Epidermal melanocyte (primary cell): ENCODE measurements around the gene GNGT2.
"Not testable (repeated sequence)": the region's sequence is repeated elsewhere in the genome, so short reads cannot be mapped to it uniquely, and the experiment has no call there.

Experiments used
- DNase-seq: peaks from one replicate; pipeline ENCODE4 v3.0.0; 2011; ENCODE audit warnings: low spot score; ENCODE audit not compliant: insufficient read length

The GNGT2 gene

DNA sequence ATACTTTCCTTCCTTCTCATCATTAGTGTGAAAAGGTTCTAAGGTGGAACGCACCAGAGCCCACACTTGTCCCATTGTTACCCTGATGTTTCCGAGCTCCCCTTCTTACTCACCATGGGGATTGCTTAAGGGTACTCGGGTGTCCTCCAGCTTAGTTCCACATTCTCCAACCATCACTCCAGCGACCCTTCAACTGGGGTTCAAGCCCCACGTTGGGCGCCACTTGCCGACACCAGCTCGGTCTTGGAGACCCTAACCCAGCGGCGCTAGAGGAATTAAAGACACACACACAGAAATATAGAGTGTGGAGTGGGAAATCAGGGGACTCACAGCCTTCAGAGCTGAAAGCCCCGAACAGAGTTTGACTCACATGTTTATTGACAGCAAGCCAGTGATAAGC, 34.4 kb downstream of the GNGT2 start:
- DNase-seq, result not testable (repeated sequence)

DNA sequence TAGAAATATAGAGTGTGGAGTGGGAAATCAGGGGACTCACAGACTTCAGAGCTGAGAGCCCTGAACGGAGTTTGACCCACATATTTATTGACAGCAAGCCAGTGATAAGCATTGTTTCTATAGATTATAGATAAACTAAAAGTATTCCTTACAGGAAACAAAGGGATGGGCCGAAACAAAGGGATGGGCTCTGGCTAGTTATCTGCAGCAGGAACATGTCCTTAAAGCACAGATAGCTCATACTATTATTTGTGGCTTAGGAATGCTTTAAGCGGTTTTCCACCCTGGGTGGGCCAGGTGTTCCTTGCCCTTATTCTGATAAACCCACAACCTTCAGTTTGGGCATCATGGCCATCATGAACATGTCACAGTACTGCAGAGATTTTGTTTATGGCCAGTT, 39.7 kb downstream of the GNGT2 start:
- not testable (repeated sequence) for DNase-seq

DNA sequence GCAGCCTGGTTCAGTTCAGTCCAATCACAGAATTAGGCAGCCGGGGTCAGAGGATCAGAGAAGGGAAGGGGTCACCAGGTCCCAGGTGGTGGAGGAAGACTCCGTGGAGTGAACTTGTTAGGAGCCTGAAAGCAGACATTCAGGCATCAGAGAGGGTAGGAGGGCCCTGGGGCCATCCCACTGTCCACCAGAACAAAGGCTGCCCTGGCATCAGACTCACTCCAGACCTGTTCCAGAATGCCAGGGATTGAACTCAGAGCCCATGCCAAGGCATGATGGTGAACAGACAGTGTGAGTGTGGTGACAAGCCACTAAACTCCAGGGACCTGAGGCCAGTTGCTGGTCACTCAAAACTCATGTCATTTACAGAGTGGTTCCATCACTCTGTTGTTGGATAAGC, 40.2 kb downstream of the GNGT2 start:
- no peak for DNase-seq

DNA sequence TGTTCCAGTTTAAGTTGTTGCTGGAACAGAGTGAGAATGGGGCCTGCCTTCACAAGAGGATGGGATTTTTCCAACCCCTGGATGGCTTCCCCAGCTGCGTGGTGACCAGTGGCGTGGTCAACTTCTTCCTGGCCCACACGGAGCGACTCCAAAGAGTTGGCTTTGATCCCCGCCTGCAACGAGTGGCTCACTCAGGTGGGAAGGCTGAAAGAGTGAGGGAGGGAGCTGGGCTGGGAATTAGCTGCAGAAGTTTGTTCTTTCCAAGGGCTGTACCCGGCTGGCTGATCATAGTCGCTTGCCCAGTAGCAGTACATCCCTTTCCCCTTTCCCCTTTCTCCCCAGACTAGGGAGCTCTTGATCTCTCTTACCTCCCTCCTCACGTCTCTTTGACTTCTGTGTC, 41.7 kb downstream of the GNGT2 start:
- no peak for DNase-seq

DNA sequence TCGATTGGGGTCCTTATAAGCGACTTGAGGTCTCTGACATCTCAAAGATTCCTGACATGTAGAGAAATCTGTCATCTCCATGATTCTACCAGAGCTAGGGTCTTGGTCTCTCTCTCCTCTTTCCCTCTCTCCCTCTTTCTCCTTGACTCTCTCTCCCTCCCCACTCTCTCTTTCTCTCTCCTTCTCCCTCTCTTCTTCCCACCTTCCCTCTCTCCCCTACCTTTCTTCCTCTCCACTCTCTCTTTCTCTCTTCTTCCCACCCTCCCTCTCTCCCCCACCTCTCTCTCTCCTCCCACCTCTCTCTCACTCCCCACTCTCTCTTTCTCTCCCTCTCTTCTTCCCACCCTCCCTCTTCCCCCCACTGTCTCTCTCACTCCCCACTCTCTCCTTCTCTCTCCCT, 45.2 kb downstream of the GNGT2 start:
- DNase-seq, result no peak

DNA sequence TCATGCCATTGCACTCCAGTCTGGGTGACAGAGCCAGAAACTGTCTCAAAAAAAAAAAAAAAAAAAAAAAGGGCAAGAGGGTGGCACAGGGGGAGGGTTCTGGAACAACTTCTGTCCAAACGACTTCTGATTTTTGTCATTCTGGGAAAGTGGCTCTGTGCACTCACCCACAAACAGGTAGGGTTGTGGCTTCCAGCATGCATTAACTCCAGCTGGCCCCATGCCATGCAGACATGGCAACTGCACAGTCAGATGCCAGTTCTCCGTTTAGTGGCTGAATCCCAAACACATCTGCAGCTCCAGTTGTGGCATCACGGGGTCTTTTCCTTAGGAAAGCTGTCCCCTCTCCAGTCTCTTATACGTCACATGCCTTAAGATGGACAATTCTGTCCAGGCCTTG, 47.5 kb downstream of the GNGT2 start:
- DNase-seq, result no peak

DNA sequence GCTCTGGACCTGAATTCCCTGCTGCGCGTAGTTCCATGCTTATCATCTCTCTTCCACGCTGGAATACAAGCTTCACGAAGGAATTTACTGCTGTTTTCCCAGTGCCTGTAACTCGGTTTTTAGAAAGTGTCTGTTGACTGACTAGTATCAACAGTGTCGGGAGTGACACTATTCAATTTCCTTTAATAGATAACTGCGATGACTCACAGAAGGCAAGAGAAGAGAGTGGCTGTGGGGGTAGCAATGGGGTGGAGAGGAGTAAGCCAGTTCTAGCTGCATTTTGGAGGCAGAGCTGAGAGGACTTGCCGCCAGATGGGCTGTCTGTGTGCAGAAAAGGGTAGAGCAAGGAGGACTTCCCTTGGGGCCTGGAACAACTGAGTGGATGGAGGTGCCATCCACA, 52.6 kb downstream of the GNGT2 start:
- DNase-seq, result no peak

DNA sequence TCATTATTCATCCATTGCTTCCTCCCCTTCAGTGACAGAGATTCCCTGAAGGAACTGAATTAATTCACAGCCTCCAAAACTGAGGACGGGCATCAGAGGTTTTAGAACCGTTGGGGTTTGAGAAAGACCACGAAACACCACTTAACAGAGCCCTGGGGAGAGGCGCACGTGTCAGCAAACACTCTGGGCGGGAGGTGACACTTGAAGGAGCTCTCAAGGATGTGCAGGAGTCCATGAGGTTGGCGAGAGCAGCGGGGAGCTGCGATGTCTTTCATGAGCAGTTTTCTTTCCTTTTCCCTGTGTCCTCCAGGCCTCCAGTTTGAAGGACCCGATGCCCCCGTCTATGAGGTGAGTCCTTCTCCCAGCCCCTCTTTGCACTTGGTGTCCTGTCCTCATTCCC, 54.1 kb downstream of the GNGT2 start:
- DNase-seq, result no peak
